ENCODE results near the gene MFSD2A.
"Not testable (repeated sequence)": the region's sequence is repeated elsewhere in the genome, so short reads cannot be mapped to it uniquely, and the experiment has no call there.

The MFSD2A gene

GRCh38 chr1:40003156-40004093 is 48.5 kb downstream of the MFSD2A start:
- no peak for DNase-seq

GRCh38 chr1:40004857-40005256 is 49.9 kb downstream of the MFSD2A start:
- DNase-seq: no peak

GRCh38 chr1:40007481-40008034 is 52.6 kb downstream of the MFSD2A start:
- not testable (repeated sequence) for DNase-seq

- no peak for DNase-seq
Measured at GRCh38 chr1:40011198-40011597, 56.3 kb downstream of the MFSD2A start.

- DNase-seq: no peak
Measured at GRCh38 chr1:40014253-40014706, 59.3 kb downstream of the MFSD2A start.

- DNase-seq: peak; percentile 87
Measured at GRCh38 chr1:40014812-40015594, 60.1 kb downstream of the MFSD2A start.

- DNase-seq: no peak
Measured at GRCh38 chr1:40017951-40018575, 63.1 kb downstream of the MFSD2A start.

Data from fibroblast of skin of scalp (primary cell).